Ishikawa (cell line): ENCODE results near the gene CADM3.

Experiments used
- EP300 ChIP-seq: IDR thresholded peaks from 2 replicates; pipeline ENCODE4 v1.6.1; 2012; ENCODE audit warnings: borderline replicate concordance
- TAF1 ChIP-seq: IDR thresholded peaks from 2 replicates; pipeline ENCODE4 v1.6.1; 2012; ENCODE audit warnings: low read depth, mild to moderate bottlenecking

DNA sequence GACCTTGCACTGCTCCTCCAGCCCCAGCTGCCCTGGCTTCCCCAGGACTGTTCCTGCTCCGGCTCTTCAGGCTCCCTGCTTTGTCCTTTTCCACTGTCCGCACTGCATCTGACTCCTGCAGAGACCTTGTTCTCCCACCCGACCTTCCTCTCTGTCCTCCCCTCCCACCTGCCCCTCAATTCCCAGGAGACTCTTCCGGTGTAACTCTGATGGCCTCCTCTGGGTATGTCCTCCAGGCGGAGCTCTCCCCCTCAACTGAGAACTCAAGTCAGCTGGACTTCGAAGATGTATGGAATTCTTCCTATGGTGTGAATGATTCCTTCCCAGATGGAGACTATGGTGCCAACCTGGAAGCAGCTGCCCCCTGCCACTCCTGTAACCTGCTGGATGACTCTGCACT lies 33.8 kb downstream of the CADM3 start:
- TF ChIP-seq EP300 (no peak), TAF1 (no peak)
